ENCODE measurements around the gene CEBPE.

GRCh38 chr14:23094666-23095195, 24.3 kb downstream of the CEBPE start, which contains the start of gene ACIN1:
- TF ChIP-seq POLR2A (IDR thresholded peaks at IDR 0.05), result peak; percentile 82 to 85
- TF ChIP-seq CTCF (IDR thresholded peaks at IDR 0.05), result no peak
